GM21515 (cell line): ENCODE data around the gene NSUN3.
"Not testable (repeated sequence)": the region's sequence is repeated elsewhere in the genome, so short reads cannot be mapped to it uniquely, and the experiment has no call there.

Experiments used
- ATAC-seq: cut with Tn5 transposase; IDR thresholded peaks from one replicate; pipeline ENCODE4 v1.9.1; 2021; ENCODE audit not compliant: unreplicated experiment

Gene NSUN3

DNA sequence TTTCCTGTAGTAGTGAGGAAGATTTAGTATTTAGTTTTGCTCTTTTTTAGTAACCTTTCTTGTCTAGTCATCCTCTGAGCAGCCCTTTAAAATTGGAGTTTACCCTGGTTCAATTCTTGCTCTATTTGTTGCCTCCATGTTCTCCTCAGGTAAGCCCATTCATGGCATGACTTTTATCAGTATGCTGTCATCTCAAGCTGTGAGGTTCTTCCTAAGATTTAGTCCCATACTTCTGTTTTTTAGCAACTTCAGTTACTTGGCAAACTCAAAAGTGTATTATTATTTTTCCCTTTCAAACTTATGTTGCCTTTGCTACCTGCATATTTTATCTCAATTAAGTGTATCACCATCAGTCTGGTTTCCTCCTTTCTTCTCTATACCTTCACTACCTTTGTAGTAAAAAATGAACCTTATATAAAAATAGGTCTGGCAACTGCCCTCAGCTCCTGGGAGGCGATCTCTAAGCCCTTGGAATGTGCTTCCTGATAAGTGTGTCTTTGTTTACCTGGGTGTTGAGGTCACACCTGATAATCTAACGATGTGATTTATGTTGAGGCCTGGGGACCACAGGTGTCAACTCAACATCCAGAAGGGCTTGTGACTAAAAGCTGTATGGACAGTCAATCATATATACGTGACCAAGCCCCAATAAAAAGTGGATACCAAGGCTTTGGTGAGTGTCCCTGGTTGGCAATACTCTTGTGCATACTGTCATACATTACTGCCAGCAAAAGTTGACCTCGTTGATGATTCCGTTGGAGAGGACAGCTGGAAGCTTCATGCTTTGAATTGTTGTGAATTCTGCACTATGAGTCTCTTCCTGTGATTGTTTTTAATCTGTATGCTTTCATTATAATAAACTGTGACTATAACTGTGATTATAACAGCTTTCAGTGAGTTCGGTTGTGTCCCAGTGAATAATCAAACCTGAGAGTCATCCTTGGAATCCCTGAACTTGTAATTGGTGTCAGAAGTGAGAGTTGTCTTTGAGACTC is 3.9 kb downstream of the NSUN3 start:
- ATAC-seq, result no peak

DNA sequence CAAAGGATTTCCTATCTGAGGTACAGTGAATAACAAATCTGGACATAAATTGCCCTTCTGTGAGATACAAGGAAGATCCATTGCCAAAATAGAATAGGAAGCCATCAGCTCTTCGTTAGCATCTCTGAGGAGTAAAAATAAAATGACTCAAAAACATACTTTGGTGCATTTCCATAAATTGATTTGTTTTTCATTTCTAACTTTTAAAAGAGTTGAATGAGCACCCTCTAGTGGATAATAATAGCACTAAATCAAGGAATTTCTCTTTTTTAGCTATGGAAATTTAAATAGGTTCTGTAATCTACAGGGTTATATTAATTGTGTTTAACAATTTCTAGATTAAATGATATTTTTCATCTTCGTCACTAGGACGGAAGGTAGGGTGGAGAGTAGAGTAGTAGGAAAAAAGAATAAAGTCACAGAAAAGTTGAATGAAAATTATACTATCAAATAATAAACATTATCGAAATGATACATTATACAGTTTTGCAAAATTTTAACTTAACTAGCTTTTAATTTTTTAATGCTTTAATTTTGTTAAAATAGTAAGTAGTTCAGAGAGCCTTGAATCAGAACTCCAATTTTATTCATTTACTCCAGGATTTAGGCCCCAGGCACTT is 6.4 kb downstream of the NSUN3 start:
- no peak for ATAC-seq

DNA sequence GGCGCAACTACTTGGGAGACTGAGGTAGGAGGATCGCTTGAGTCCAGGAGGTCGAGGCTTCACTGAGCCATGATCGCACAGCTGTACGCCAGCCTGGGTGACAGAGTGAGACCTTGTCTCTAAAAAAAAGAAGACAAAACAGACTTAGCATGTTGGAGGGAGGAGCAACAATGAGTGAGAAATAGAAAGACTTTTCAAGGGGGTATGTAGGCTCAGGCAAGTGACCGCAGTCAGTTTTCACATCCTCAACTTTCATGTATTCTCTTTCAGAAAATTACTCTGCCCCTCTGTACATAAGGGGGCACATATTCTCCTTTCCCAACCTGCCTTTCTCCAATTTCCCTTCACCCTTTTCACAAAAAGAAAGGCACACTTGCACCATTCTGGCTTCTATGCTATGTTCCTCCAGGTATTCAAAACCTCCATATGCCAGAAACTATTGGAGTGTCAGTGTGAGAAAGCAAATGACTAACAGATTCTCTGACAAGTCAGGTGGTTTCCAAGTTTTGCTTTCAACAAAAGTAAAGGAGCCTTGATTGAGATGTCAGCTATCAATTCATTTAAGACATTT is 7.6 kb downstream of the NSUN3 start:
- ATAC-seq, result peak; percentile 66

DNA sequence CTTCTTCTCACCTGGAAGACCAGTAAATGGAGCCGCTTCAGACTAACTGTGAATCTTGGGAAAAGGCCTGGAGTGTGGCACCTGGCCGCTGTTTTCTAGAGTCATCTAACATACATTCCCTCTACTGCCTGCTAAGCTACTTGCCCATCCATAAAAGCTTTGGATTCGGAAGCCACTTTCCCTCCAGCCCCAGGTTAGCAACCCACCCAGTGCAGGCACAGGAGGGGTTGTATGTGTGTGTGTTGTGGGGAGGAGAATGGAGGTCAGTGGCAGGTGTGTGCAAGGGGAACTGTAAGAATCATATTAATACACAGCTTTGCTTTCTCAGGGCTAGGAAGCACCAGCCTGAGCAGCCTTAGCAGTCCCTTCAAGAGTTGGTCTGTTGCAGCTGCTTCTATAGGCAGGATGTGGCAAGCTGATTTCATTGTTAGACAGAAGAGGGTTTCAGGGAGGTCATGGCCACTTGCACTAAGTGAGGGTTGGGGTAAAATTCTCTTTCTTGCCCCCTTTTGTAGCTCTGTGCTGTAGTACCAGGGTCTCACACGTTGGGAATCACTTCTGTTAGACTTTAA is 8.9 kb downstream of the NSUN3 start:
- ATAC-seq, result peak; percentile 80

DNA sequence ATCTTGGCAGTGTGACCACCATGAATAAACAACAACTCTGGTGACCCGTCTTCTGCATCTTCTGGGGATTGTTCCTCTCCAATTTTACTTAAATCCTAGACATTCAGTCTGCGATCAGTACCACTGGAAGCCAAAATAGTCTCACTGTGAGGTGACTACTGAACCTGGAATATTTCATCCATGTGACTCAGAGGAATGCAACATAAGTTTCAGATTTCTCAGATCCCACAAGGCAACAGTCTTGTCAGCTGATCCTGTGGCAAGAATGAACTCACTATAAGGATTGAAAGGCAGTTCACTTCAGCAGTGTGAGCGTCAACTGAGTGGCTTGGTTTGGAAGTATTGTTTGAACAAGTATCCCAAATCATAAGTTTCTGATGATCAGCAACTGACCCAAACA is 13.2 kb downstream of the NSUN3 start:
- no peak for ATAC-seq

DNA sequence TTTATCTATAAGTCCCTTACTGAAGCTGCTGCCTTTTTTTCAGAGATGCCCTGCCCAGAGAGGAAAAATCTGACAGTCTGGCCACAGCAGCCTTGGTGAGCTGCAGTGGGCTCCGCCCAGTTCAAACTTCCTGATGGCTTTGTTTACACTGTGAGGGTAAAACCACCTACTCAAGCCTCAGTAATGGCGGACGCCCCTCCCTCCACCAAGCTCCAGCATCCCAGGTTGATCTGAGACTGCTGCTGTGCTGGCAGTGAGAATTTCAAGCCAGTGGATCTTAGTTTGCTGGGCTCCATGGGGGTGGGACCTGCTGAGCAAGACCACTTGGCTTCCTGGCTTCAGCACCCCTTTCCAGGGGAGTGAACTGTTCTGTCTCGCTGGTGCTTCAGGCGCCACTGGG is 17.7 kb downstream of the NSUN3 start:
- ATAC-seq, result not testable (repeated sequence)

DNA sequence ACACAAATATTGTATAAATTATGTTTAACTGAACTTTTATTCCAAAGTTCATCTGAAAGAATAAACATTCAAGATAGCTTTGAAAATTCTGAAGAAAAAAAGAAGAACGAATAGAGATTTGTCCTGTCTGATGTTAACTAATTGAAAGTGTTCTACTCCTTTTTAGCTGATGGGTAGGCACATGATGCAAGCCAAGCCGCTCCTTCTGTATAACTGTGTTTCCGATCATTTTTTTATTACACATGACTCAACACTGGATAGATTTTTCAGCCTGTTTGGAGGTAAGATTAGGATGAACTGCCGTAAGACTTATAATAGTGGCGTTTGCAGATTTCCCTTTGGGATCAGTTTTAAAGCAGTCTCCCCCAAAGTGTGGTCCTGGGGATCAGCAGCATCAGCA is 19.0 kb downstream of the NSUN3 start:
- ATAC-seq, result no peak

DNA sequence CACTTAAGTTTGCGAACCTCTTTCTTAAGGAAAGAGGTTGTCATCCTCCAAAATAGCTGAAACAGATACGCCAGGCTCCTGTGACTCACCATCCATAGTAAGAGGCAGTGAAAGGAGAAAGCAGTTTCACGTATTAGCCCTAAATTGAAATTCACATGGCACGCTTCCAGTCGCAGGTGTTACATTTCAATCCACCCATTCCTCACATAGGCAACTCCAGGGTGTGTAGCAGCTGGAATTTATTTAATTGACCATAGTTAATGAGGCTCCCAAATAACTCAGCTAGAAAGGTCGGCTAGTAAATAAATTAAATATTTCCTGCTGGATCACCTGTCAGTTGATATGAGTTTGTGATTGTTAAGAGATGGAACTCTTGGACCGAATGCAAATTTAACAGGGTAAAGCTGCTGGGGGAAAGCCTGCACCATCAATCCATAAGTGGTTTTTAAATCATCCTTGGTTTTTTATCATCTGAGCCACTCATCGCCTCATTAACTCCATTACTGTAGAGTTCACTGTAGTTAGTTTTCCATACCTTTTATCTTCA is 19.6 kb downstream of the NSUN3 start:
- ATAC-seq, result no peak

DNA sequence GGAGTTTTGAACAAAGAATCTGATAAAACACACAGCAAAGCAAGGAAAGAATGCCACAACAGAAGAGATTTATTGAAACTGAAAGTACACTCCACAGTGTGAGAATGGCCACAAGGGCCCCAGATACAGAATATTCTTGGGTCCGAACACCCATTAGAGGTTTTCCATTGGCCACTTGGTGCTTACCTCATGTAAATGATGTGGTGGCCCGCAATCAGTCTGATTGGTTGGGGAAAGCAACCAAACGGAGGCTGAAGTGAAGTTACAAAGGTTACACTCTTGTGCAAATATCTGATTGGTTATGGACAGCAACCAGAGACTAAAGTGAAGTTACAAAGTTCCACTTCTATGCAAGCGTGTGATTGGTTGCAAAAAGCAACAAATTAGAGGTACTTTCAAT is 20.4 kb downstream of the NSUN3 start:
- peak; percentile 81 for ATAC-seq

DNA sequence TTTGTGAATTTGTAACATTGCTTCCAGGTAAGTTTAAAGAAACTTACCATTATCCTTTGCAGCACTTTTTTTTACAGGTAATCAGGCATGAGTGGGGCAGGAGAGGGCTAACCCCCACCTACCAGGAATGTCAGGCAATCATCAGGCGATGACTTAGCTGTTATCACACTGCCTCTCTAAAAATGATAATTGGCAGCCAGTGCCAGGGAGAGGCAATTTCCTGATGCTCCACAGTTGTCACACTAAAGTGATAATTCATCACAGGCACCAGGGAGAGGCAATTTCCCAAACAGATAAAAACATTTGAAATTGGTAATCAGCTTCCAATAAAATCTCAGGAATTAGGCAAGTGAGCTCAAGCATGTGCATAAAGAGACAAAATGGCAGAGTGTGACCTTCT is 26.3 kb downstream of the NSUN3 start:
- ATAC-seq, result no peak

DNA sequence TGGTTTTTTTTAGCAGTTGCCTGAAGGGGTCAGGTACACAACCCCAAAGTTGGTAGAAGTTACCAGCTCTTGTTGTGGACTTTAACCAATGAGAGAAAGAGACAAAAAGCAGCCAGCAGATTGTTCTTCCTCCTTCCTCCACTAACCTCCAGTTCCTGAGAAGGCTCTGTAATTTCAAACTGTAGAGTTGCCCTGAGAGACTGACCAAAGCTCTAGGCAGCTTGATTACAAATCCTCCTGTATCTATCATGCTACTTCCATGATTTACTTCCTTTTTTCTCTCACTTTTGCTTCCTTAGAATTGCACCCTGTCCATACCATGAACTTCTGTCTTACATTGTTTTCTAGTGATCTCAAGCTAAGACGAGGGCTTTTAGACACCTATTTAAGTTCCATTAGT is 29.2 kb downstream of the NSUN3 start:
- no peak for ATAC-seq

DNA sequence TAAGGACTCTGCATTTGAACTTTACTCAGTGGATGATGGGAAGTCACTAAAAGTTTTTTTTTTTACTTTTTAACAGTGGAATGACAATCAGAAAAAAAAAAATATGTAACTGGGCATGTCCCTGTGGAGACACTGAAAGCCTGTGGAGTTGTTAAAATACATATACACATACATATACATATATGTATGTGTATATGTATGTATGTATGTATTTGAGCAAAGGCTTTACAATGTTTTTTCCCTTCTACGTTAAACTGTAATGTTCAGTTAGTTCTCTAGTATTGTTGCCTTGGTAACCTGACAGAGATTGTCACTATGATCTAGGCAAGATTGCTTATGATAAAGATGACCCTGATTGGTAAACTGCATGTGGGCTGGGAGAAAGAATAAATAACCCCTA is 30.3 kb downstream of the NSUN3 start:
- no peak for ATAC-seq

DNA sequence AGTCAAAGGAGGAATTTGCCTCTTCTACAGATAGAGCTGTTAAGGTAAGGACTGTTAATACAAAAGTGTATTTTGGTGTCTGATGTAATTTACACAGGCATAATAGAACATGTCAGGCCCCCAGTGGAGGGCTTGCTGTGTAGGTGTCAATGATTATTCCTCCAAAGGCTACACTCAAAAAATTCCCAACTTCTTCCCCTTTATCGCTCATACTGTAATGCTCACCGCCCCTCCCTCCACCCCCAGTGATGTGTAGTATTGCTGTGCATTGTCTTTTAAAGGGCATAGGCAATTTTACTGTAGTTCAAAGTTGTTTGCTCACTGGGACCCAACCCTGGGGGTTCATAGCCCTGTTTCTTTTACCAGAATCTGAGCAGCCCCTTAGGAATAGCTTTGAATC is 32.2 kb downstream of the NSUN3 start:
- ATAC-seq, result no peak

DNA sequence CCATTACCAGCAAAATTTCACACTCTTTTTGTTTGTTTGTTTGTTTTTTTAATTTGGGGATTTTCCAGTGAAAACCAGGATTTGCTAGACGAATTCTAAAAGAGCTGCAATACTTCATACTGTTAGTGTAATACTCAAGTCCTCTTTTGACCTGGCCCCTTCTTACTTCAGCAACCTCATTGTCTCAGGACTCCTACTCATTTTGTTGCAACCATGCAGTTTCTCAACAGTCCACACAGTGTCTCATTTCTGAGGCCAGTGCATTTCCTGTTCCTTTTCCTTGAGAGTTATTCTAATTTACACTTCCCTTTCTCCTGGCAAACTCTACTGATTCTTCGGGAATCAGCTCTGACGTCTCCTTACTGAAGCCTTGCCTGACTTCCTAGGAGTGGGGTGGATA is 35.6 kb downstream of the NSUN3 start:
- ATAC-seq, result no peak

DNA sequence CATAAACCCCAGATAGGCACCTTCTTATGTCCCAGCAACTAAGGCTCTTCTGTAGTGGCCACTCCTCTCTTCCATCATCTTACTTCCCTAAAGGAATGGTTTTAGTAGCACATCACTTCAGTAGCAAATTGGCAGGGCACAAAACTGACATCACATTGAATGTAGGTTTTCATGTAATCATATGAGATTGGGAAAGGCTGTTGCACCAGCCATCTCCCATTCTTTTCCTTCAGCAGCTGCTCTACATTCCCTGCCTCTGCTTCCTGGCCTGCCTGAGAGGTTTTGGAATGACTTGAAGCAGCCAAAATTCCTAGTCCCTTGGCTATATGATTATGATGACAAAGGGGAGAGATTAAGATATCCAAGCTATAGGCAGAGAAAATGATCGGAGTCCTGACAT is 36.5 kb downstream of the NSUN3 start:
- no peak for ATAC-seq

DNA sequence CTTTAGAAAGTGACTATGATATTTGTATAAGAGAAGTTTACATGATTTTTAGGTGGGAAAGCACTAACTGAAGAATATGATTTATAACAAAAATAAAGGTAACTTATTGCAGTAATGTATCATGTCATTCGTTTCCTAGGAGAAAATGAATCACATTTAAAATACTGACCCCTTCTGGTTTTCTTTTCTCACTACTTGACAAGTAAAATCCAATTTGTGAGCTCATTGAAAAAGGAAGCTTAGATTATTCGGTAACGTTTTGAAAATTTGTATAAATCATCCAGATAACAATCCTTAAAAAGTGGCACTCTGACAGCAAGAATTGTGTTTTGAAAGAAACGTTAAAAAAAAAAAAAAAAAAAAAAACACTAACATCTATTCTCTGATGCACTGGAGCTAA is 39.0 kb downstream of the NSUN3 start:
- ATAC-seq, result no peak

DNA sequence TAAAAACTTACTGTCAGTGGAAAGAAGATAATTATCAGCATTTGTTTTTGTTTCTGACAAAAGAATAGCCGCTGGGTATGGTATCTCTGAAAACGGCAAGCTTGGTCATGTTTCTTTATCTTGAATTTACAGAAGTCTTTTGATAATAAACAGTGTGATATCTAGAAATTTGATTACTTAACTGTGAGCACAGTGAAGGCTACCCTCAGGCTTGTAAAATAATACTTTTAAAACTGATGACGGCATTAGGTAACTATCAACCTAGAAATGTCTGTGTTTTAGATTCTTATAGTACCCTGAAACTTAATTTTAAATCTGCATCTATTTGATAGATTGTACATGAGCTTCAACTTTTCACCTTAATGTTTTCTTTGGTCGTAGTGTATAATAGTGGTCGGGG is 43.4 kb downstream of the NSUN3 start:
- no peak for ATAC-seq

DNA sequence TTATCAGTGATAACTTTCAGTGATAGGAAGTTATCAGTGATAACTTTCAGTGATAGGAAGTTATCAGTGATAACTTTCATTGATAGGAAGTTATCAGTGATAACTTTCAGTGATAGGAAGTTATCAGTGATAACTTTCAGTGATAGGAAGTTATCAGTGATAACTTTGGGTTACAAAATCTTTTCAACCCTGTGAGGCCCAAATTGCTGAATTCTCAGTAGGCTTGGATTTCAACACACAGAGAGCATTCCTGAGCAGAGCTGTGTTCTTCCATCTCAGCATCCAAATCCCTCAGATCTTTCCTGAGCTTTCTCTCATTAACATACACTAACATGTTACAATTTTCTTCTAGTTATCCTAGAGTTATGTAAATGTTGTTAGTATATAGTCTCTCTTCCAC is 47.4 kb downstream of the NSUN3 start:
- ATAC-seq, result not testable (repeated sequence)

DNA sequence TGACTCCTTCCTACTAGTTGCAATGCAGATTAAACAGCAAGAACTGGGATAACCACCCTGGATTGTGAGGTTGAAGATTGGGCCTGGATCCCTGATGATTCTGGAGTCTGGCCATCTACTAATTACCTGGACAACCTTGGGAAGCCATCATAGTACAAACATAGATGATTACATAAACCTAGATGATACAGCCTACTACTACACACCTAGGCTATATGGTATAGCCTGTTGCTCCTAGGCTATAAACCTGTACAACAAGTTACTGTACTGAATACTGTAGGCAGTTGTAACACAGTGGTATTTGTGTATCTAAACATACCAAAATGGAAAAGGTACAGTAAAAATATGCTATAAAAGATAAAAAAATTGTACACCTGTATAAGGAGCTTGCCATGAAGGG is 48.0 kb downstream of the NSUN3 start:
- no peak for ATAC-seq

DNA sequence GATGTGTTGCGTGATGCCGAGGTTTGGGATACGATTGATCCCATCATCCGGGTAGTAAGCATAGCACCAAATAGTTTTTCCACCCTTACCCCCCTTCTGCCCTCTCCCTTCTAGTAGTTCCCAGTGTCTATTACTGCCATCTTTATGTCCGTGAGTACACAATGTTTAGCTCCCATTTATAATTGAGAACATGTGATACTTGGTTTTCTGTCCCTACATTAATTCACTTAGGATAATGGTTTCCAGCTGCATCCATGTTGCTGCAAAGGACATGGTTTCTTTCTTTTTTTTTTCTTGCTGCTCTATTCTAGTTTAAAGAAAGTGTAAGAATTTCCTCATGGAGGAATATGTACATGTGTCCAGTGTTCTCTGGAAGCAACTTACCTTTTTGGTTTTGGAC is 51.8 kb downstream of the NSUN3 start:
- no peak for ATAC-seq

DNA sequence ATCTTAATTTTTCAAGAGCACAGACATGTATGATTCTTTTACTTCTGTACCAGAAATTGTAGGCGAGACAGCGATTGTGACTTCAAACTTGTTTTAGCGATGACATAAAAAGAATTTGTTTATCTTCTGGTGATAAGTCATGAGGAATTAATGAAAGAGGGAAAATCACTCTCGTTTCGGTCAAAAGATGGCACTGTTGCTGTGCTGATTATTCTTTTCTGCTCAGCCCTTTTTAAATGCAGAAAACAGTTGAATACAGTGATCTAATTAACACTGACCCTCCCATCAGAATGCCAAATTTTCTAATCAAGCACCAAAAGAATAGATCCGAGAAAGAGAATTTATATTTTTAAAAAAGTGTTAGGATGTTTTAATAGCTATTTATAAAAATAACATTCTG is 52.6 kb downstream of the NSUN3 start:
- ATAC-seq, result no peak

DNA sequence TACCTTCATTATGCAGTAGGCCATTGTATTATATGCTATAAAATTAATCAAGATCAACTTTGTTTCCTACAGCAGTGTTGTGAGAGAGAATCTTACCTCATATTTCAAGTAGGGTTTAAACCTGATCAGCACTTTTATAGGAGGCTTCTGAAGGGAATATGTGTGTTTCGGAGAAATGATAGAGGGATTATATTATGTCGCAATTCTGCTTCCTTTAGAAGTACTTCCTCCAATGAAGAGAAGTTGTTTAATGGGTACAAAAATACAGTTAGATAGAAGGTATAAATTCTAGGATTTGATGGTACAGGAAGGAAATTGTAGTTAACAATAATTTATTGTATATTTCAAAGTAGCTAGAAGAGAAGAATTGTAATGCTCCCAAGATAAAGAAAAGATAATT is 54.9 kb downstream of the NSUN3 start:
- no peak for ATAC-seq
